ENCODE measurements around the gene TIMM9. TPM values are rescaled to one million over a fixed set of nuclear protein-coding genes. Genes with fewer than 3 reads are reported as not detected.
A peak's percentile ranks its signal among the peaks of the same experiment; 100 is the strongest.

Gene TIMM9
- total and polyA plus RNA-seq, 2 donors from 2014 or later, result 32.8 to 80.1 TPM

GRCh38 chr14:58444627-58445026 is 17.3 kb upstream of the TIMM9 start:
- no peak overlapping the region for H3K27ac ChIP-seq (ENCODE audit: low read depth in 2 of 2, low read length in 2 of 2)
- H3K27me3 ChIP-seq (ENCODE audit: control insufficient read depth, insufficient read depth, low read length), result no peaks in the 10 kb centered on the region
- no peak for FAIRE-seq
- no peak overlapping the region for H3K4me3 ChIP-seq (ENCODE audit: low read length in 3 of 3)
- no peaks in the 10 kb centered on the region for H3K4me1 ChIP-seq (ENCODE audit: control insufficient read depth in 2 of 3, insufficient read depth in 2 of 3, low read depth in 1 of 3, low read length in 3 of 3)
- H3K9ac ChIP-seq (ENCODE audit: low read length in 3 of 3), result no peak overlapping the region
- H3K36me3 ChIP-seq (ENCODE audit: control insufficient read depth in 2 of 3, insufficient read depth in 3 of 3, low read length in 3 of 3), result peaks cover 2 to 18% (median 11%) of the 10 kb centered on the region in 3 donors
- TF ChIP-seq CTCF (IDR thresholded peaks at IDR 0.05; ENCODE audit: borderline replicate concordance, extremely low read depth, insufficient read depth), result no peak
- intact Hi-C loops (cut with DNase I), result no loop called here
- no peaks in the 10 kb centered on the region for H3K9me3 ChIP-seq (ENCODE audit: control insufficient read depth in 2 of 3, insufficient read depth in 1 of 3, low read length in 3 of 3)
- DNase-seq, result no peak

DNA sequence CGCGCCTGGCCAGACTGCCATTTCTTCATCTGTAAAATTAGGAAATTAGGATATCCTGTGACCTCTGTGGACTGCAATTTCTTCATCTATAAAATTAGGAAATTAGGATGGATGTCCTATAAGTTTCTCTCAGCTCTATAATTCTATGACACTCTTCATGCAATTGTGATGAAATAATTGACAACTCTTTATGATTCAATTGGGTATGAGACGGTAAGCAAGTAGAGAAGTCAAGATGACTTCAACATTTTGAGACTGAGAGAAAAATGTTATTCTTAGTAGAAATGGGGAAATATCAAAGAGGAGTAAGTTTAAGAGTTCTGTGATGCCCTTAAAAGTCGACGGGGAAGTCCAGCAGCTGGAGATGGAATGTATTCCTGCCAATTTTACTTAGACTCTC is 12.1 kb upstream of the TIMM9 start:
- no peaks in the 10 kb centered on the region for H3K9me3 ChIP-seq (ENCODE audit: control insufficient read depth in 2 of 3, insufficient read depth in 1 of 3, low read length in 3 of 3)
- H3K4me3 ChIP-seq (ENCODE audit: low read length in 3 of 3), result no peak overlapping the region
- no peak overlapping the region for H3K9ac ChIP-seq (ENCODE audit: low read length in 3 of 3)
- H3K4me1 ChIP-seq (ENCODE audit: control insufficient read depth in 2 of 3, insufficient read depth in 2 of 3, low read depth in 1 of 3, low read length in 3 of 3), result no peaks in the 10 kb centered on the region
- TF ChIP-seq CTCF (IDR thresholded peaks at IDR 0.05; ENCODE audit: borderline replicate concordance, extremely low read depth, insufficient read depth), result no peak
- intact Hi-C loops (cut with DNase I), result no loop called here
- FAIRE-seq (no peak), DNase-seq (no peak)
- H3K27me3 ChIP-seq (ENCODE audit: control insufficient read depth, insufficient read depth, low read length), result no peaks in the 10 kb centered on the region
- no peak overlapping the region for H3K27ac ChIP-seq (ENCODE audit: low read depth in 2 of 2, low read length in 2 of 2)
- H3K36me3 ChIP-seq (ENCODE audit: control insufficient read depth in 2 of 3, insufficient read depth in 3 of 3, low read length in 3 of 3), result peaks cover 2 to 18% (median 10%) of the 10 kb centered on the region in 3 donors

DNA sequence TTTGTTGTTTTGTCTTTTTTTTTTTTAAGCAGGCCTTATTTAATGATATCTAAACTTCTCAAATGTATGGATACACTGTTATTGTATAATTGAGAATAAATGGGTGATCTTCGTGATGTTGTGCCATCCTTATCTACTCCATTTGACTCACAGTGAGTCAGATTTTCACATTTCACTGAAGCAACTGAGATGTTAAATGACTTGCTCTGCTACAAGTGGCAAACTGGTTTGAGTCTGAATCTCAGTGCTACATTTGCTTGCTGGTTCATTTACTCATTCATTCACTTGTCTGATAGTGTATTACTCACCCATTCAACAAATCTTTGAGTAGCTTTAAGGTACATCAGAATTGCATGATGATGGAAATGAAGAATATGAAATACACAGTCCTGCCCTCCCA is 2.8 kb upstream of the TIMM9 start:
- Histone ChIP-seq H3K27ac (ENCODE audit: low read depth in 2 of 2, low read length in 2 of 2) (no peak overlapping the region), H3K4me1 (ENCODE audit: control insufficient read depth in 2 of 3, insufficient read depth in 2 of 3, low read depth in 1 of 3, low read length in 3 of 3) (peaks cover 0 to 3% (median 3%) of the 10 kb centered on the region in 3 donors), H3K4me3 (ENCODE audit: low read length in 3 of 3) (no peak overlapping the region), H3K9me3 (ENCODE audit: control insufficient read depth in 2 of 3, insufficient read depth in 1 of 3, low read length in 3 of 3) (no peaks in the 10 kb centered on the region), H3K36me3 (ENCODE audit: control insufficient read depth in 2 of 3, insufficient read depth in 3 of 3, low read length in 3 of 3) (peaks cover 0 to 10% (median 2%) of the 10 kb centered on the region in 3 donors), H3K9ac (ENCODE audit: low read length in 3 of 3) (no peak overlapping the region), H3K27me3 (ENCODE audit: control insufficient read depth, insufficient read depth, low read length) (no peaks in the 10 kb centered on the region)
- no peak for TF ChIP-seq CTCF (IDR thresholded peaks at IDR 0.05; ENCODE audit: borderline replicate concordance, extremely low read depth, insufficient read depth)
- intact Hi-C loops (cut with DNase I), result no loop called here
- FAIRE-seq, result no peak
- no peak for DNase-seq

DNA sequence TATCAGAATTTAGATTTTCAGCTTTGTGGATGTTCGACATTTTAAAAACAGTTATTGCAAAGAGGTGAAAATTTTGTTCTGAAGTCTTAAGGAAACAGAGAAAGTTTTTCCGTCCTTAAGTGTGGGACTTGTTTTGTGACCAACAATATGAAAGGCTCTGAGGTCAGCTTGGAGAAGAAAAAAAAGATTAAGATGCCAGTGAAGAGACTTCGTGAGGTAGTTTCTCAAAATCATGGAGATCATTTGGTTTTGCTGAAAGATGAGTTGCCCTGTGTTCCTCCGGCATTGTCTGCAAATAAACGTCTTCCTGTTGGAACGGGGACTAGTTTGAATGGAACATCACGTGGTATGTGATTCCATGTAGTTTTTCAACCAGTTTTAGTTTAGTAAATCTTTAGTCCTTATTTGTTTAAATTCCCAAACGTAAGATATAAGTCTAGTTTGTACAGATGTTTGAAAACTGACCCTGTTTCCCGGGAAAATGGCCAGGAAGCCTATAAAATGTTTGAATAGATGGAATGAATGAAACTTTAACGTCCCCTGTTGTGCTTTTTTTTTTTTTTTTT is 870 bp upstream of the TIMM9 start:
- Histone ChIP-seq H3K27ac (ENCODE audit: low read depth in 2 of 2, low read length in 2 of 2) (peak overlapping the region; percentile 75 to 80), H3K27me3 (ENCODE audit: control insufficient read depth, insufficient read depth, low read length) (no peaks in the 10 kb centered on the region), H3K4me1 (ENCODE audit: control insufficient read depth in 2 of 3, insufficient read depth in 2 of 3, low read depth in 1 of 3, low read length in 3 of 3) (peaks cover 0 to 3% (median 3%) of the 10 kb centered on the region in 3 donors), H3K36me3 (ENCODE audit: control insufficient read depth in 2 of 3, insufficient read depth in 3 of 3, low read length in 3 of 3) (peaks cover 0 to 5% (median 2%) of the 10 kb centered on the region in 3 donors), H3K4me3 (ENCODE audit: low read length in 3 of 3) (peak overlapping the region; percentile 98 to 99 (median 99)), H3K9me3 (ENCODE audit: control insufficient read depth in 2 of 3, insufficient read depth in 1 of 3, low read length in 3 of 3) (no peaks in the 10 kb centered on the region), H3K9ac (ENCODE audit: low read length in 3 of 3) (peak overlapping the region; percentile 4 to 94 (median 87))
- no peak for TF ChIP-seq CTCF (IDR thresholded peaks at IDR 0.05; ENCODE audit: borderline replicate concordance, extremely low read depth, insufficient read depth)
- intact Hi-C loops (cut with DNase I), result no loop called here
- peak in 3 of 5 donors; percentile 11 to 66 (median 62) for DNase-seq
- no peak for FAIRE-seq

All from kidney (tissue), 14 donors.